ENCODE measurements around the gene CLSTN2. TPM values are rescaled to one million over a fixed set of nuclear protein-coding genes. Genes with fewer than 3 reads are reported as not detected.

Gene CLSTN2
- total and polyA plus RNA-seq, 2 of the 8 experiments (the other 6 are each of a cell fraction or from before 2014, with no cell fraction given) = 0.39 to 0.52 TPM

GRCh38 chr3:140092848-140093536, 158.0 kb downstream of the CLSTN2 start (continued):
- TF ChIP-seq POLR2A (IDR thresholded peaks at IDR 0.05; ENCODE audit: control extremely low read depth in 1 of 2, low read depth in 2 of 2, low read length in 2 of 2) (no peak), RBBP5 (IDR thresholded peaks at IDR 0.05; ENCODE audit: borderline replicate concordance, low read depth, low read length) (no peak)

Data from H1 (cell line).